HG03521 (cell line): ENCODE data around the gene PATZ1.

Experiments used
- ATAC-seq: cut with Tn5 transposase; IDR thresholded peaks from one replicate; pipeline ENCODE4 v1.9.1; 2021; ENCODE audit warnings: mild to moderate bottlenecking, moderate library complexity; ENCODE audit not compliant: unreplicated experiment

Gene PATZ1

DNA sequence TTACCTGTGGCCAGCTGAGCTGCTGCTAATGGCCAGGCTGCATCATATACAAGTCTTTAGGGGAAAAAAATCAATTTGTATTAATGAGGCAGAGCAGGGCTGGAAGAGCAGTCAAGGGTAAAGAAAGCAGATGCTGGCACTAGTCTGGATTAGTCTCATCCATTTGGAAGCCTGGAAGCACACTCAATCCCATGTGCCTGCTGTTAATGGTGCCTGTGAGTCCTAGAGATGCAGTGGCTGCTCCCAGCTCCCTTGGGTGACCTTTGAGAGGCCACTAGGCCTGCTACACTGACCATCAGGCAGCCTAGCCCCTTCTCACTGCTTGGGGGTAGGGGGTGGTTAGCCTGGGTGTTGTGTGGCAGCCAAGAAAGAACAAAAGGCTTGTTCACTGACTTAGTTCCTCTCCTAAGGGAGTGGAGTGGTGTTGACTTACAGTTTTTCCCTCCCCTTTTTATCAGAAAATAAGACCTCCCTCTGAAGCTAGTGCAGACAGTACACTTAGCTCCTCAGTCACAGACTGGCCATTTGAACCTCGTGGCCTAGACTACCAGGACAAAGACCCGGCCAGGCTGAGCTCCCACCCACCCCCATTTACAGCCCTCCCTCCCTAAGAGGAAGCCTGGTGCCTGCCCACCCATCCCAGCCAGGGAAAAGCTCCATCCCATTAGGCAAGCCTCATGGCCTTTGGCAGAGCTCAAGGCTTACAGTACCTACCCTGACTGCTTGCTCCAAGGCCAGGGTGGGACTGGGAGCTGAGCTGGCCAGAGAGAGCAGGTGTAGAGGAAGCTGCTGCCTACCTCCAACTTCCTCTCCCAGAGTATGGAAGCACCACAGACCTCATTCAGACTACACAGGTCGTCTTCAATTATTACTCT, 61.6 kb downstream of the PATZ1 start:
- no peak for ATAC-seq

DNA sequence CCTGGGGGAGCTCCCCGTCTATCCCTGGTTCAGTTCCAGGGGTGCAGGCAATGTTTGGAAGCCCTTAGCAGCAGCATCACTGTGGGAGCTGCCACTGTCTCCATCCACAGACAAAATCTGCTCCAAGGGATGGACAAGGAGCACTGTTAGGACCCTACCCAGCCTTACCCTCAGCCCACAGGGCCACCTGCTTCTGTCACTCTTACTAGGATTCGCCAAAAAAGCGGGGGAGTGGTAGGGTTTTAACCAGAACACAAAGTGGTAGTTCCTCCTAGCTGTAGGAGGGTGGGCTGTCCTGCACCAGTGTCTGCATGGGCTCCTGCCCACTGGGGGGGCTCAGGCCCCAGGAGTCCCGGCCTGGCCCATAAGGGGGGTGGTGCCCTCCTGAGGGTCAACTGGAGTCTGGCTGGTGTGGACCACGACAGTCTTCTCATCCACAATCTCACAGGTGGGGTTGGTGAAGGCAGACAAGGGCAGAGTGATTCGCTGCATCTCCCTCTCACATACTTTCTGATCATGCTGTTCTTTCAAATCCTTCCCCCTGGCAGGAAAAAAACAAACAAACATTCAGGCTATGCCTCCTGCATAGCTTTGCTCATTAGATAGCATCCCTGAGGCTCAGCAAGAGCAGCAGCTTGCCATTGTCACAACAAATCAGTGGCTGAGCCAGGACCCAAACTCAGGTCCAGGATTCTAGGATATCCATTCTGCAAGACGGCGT, 63.2 kb downstream of the PATZ1 start:
- ATAC-seq, result no peak

DNA sequence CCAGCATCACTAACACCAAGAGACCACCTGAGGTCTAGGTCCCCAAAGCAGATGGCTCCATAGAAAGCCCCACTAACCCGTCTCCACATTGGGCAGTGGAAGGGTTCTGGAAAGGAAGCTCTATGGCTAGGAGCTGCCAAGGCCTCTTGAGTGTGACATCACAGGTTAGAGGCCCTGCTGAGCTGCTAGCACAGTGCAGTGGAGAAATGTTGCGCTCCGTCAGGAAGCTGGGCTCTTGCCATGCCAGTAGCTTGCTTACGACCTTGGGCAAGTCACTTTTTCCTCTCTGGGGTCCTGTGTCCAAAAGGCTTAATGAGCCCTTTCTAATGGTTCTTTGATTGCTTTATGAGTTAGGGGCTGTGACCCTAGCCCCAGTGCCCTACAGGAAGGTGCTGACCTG, 64.4 kb downstream of the PATZ1 start:
- ATAC-seq, result no peak

DNA sequence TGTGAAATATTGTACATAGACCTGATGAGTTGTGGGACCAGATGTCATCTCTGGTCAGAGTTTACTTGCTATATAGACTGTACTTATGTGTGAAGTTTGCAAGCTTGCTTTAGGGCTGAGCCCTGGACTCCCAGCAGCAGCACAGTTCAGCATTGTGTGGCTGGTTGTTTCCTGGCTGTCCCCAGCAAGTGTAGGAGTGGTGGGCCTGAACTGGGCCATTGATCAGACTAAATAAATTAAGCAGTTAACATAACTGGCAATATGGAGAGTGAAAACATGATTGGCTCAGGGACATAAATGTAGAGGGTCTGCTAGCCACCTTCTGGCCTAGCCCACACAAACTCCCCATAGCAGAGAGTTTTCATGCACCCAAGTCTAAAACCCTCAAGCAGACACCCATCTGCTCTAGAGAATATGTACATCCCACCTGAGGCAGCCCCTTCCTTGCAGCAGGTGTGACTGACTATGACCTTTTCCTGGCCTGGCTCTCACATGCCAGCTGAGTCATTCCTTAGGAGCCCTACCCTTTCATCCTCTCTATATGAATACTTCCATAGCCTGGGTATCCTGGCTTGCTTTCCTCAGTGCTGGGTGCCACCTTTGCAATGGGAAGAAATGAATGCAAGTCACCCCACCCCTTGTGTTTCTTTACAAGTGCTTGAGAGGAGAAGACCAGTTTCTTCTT, 66.2 kb downstream of the PATZ1 start:
- no peak for ATAC-seq

DNA sequence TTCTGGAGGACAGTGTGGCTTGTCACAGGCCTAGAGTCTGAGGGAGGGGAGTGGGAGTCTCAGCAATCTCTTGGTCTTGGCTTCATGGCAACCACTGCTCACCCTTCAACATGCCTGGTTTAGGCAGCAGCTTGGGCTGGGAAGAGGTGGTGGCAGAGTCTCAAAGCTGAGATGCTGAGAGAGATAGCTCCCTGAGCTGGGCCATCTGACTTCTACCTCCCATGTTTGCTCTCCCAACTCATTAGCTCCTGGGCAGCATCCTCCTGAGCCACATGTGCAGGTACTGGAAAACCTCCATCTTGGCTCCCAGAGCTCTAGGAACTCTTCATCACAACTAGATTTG, 66.8 kb downstream of the PATZ1 start:
- no peak for ATAC-seq

DNA sequence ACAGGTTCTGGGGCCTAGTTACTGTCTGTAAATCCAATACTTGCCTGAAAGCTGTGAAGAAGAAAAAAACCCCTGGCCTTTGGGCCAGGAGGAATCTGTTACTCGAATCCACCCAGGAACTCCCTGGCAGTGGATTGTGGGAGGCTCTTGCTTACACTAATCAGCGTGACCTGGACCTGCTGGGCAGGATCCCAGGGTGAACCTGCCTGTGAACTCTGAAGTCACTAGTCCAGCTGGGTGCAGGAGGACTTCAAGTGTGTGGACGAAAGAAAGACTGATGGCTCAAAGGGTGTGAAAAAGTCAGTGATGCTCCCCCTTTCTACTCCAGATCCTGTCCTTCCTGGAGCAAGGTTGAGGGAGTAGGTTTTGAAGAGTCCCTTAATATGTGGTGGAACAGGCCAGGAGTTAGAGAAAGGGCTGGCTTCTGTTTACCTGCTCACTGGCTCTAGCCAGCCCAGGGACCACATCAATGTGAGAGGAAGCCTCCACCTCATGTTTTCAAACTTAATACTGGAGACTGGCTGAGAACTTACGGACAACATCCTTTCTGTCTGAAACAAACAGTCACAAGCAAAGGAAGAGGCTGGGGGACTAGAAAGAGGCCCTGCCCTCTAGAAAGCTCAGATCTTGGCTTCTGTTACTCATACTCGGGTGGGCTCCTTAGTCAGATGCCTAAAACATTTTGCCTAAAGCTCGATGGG, 67.4 kb downstream of the PATZ1 start:
- ATAC-seq, result no peak

DNA sequence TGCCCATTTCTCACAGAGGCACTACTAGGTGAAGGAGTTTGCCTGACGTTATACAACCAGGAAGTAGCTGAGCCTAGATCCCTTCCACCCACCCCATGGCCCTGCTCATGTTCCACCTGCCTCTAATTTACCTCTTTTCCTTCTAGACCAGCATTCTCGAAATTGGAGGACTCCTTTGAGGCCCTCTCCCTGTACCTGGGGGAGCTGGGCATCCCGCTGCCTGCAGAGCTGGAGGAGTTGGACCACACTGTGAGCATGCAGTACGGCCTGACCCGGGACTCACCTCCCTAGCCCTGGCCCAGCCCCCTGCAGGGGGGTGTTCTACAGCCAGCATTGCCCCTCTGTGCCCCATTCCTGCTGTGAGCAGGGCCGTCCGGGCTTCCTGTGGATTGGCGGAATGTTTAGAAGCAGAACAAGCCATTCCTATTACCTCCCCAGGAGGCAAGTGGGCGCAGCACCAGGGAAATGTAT, 68.0 kb downstream of the PATZ1 start:
- ATAC-seq, result no peak

DNA sequence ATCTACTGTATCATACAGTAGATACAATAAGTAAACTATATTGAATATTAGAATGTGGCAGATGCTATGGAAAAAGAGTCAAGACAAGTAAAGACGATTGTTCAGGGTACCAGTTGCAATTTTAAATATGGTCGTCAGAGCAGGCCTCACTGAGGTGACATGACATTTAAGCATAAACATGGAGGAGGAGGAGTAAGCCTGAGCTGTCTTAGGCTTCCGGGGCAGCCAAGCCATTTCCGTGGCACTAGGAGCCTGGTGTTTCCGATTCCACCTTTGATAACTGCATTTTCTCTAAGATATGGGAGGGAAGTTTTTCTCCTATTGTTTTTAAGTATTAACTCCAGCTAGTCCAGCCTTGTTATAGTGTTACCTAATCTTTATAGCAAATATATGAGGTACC, 68.4 kb downstream of the PATZ1 start:
- no peak for ATAC-seq

DNA sequence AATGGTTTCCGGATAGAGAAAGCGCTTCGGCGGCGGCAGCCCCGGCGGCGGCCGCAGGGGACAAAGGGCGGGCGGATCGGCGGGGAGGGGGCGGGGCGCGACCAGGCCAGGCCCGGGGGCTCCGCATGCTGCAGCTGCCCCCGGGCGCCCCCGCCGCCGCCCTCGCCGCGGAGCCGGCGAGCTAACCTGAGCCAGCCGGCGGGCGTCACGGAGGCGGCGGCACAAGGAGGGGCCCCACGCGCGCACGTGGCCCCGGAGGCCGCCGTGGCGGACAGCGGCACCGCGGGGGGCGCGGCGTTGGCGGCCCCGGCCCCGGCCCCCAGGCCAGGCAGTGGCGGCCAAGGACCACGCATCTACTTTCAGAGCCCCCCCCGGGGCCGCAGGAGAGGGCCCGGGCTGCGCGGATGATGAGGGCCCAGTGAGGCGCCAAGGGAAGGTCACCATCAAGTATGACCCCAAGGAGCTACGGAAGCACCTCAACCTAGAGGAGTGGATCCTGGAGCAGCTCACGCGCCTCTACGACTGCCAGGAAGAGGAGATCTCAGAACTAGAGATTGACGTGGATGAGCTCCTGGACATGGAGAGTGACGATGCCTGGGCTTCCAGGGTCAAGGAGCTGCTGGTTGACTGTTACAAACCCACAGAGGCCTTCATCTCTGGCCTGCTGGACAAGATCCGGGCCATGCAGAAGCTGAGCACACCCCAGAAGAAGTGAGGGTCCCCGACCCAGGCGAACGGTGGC, 69.5 kb downstream of the PATZ1 start:
- no peak for ATAC-seq
